HT1080 (cell line): Measurements from ENCODE around the gene IL17RA. TPM values are rescaled to one million over a fixed set of nuclear protein-coding genes. Genes with fewer than 3 reads are reported as not detected.
"Not testable (repeated sequence)": the region's sequence is repeated elsewhere in the genome, so short reads cannot be mapped to it uniquely, and the experiment has no call there.

Experiments used
- DNase-seq: peaks from one replicate; pipeline ENCODE4 v3.0.0-alpha.2; 2015; ENCODE audit warnings: low read depth
- total RNA-seq: library from RNA; depleted of rRNA; stranded (reverse); fragments of >200 nt; shearing (Covaris generic); gene quantifications from 2 replicates; pipeline ENCODE4 v1.2.3, GENCODE V29; 2014

IL17RA gene
- total RNA-seq, 1 experiment from 2014 or later = 4.5 TPM

DNA sequence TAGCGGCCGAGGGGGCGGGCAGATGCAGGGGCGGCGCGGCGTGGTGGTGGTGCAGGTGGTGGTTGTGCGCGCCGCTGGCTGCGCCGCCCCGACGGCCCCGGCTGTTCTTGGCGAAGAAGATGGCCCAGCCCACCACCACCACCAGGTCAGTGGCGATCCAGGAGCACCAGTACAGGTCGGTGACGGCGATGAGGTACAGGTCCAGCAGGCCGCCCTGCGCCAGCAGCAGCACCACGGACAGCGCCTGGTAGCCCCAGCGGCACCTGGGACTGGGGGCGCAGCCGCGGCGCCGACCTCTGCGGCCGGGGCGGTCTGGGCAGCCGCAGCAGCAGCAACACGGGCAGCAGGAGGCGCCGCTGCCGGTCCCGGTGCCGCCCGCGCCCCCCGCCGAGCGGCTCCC is 35.5 kb downstream of the IL17RA start:
- no peak for DNase-seq

DNA sequence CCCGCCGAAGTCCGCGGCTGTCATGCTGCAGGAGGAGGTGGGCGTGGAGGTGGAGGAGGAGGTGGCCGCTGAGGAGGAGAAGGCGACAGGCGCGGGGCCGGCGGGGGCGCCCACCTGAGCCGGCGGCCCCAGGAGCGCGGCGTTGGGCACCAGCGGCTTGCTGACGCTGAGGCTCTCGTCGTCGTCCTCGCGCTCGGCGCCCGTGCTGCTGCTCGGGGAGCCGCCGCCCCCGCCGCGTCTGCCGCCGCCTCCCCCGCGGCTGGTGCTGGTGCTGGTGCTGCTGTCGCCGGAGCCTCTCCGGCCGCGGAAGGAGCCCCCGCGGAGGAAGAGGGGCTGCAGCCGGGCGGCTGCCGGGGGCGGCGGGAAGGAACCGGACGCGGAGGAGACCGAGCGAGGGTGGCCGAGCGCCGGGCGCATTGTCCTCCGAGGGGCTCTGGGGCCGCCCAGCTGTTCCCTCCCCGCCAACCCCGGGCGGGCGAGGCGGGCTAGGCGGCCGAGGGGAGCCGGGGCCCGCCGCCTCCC is 36.0 kb downstream of the IL17RA start:
- no peak for DNase-seq

DNA sequence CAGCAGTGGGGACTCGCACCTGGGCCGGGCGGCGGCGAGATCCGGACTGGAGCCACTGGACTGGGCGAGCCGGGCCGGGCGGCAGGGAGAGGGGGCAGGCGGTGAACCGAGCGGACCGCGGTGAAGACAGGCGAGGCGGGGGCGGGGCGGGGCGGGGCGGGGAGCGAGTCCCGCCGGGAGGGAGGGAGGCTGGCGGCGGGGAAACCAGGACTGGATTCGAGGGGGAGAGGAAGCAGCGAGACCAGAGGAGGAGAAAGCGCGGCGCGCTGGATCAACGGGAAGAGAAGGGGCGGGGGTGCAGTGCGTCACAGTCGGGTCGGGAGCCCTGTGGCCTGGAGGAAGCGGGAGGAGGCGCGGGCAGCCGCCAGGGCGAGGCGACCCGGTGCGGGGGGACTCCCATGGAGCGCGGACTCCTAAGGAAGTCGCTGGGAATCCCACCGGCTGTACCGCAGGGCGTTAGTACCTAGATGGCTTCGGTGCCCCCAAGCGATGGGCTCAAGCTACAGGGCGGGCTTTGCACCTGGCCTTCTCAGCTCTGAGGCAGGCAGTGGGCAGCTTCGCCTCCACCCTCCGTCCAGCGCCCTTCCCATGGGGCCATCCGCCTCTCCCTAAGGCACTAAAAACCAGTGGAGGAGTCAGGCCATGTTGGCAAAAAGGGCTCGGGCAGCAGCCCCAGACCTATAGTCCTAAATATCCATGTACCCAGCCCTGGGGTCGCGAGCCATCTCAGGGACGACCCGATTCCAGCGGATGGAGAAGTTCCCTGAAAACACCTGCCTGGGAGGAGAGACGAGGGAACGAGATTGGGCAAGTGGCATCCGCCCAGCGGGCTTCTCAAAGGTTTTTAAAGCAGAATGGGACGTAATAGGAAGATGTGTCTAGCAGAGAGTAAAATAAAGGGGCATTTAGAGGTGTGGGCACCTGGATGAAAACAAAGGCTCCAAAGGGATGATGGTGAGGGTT is 36.7 kb downstream of the IL17RA start, which contains the start of gene TMEM121B:
TMEM121B (minus strand) TSS at position 128 of the 963 bp plus-strand sequence. CDS start 233 bp downstream, outside the sequence.
- DNase-seq = peak; percentile 17

DNA sequence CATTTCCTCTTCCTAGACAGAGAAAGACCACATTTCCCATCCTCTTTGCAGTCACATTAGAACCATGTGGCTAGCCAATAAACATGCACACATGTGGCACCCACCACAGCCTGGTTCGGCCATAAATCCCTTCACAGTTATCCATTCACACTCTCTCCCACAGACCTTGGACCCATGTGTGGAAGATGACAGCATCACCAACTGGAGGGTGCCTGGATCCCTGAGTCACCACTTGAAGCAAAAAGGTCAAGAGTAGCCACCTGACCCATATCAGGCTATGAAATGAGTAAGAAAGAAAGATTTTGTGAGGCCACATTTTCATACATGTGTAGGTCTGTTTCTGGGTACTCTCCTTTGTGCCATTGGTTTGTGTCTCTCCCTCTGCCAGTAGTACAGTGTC is 45.4 kb downstream of the IL17RA start:
- peak; percentile 20 for DNase-seq

DNA sequence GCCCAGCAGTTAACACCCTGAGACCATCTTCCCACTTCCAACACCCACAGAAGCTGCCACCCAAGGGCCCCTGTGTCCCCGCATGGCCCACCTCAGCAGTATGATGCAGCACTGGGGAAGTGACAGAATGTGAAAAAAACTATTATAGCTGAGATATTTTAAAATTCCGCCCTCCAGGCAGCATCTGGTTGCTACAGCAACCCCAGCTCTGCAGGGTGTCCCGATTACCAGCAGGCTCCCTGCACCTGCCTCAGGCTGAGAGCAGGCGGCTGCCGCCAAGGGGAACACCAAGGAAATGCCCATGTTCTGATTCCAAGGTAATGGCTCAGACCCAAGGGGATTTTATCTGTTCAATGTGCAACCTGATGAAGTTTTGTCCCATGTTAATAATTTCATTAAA is 46.9 kb downstream of the IL17RA start:
- no peak for DNase-seq

DNA sequence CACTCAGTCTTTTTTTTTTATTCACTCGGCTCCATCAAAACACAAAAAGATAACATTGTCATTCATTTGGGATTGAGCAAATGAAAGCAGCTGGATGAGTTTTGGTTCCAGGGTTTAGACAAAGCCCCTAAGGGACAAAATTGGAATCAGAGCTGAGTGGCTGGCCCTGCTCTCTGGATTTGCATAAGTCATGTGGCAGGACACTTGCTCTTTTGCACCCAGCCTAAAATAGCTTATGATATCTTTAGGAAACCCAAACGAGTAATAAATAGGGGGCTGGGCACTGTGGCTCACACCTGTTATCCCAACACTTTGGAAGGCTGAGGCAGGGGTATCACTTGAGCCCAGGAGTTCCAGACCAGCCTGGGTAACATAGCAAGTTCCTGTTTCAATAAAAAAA is 47.3 kb downstream of the IL17RA start:
- no peak for DNase-seq

DNA sequence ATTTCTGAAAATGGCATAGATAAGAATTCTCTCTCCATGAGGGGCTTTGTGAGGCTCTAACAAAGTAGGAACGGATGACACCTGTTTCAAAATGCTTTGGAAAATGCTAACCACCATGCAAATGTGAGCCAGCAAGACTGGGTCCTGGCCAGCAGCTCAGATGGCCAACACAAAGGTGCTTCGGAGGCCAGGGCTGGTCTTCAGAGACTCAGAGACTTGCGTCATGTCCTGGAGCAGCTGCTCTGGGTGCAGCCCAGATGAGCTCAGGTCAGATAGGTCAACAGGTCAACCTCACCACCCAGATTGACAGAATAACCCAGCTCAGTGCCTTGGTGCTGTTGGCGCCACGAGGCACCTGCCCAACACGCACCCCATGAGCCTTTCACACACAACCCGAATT is 48.3 kb downstream of the IL17RA start:
- no peak for DNase-seq

DNA sequence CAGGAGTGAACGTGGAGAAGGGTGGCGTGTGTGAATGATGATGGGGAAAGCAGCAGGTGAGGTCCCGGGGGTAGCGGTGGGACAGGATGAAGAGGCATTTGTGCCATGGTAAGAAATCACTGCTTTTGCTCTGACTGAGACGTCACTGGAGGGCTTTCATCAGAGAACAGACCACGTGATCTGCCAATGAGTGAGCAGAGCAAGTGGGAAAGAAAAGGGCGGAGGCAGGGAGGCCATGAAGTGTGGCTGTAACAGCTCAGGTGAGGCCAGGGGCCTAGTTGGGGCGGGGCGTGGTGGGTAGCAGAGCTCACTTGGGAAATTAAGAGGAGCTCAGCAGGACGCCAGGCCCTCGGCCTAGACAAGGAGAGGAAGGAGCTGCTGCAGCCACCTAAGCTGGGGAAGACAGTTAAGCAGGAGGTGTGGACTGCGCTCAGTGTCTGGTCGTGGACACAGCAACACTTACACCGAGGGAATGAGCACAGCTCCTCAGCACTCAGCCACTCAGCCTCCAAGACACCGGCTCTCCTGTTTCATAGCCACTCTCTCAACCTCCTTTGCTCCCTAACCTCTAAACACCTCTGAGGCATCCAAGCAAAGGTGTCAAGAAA is 50.5 kb downstream of the IL17RA start:
- DNase-seq = no peak

DNA sequence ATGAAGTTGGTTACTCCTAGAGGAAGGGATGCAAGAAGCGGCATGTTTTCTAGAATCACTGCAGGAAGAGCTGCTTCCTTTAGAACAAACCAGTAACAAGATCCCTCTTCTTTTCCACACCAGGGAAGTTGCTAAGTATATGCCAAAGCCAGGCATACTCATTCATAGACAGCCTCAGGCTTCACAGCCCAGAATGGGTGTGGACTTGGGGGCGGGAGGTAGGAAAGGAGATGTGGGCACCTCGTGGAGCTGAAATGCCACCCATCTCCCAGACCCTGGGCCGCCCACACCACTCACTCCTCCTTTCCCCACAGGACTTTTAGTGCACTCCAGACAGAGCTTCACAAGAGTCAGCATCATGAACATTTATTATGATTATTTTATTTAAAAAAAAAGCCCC is 52.4 kb downstream of the IL17RA start:
- DNase-seq = no peak

DNA sequence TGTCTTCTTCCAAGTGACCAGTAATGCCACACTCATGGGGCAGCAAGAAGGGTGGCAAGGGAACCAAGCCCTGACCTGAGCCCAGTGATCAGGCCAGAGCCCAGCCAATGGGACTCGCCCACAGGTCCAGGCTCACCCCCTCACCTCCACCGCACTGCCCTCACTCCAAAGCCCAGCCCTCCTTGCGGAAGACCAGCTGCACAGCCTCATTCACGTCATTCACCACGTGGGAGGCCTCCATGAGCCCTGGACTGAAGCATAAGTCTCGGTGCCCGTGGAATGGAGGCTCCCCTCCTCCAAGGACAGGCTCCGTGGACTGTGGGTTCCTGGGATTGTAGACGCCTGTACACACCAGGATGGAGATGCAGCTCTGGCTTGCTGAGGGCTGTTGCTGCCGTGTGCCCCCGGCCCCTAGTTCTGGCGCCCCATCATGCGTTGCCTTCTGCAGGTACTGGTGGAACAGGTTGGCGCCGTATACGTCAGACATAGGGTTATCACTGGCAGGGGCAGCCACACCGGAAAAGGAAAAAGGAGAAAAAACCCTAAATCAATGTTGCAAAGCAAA is 53.1 kb downstream of the IL17RA start:
- no peak for DNase-seq

DNA sequence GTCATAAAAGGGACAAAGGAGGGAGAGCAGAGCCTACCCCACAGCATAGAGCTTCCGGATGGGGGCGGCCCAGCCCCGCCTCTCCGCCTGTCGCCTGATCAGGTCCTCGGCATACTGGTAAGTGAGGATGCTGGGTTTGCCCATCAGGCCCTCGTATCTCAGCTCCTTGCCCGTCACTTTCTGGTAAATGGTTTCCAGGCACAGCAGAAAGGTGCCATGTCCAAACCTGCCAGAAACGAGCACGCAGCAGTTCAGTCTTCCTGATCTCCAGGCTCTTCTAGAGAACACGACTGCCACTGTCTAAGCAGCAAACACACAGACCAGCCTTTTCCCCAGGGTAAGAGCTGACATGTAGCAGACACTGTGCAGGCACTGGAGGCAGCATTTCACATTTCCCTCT is 53.7 kb downstream of the IL17RA start:
- DNase-seq = no peak

DNA sequence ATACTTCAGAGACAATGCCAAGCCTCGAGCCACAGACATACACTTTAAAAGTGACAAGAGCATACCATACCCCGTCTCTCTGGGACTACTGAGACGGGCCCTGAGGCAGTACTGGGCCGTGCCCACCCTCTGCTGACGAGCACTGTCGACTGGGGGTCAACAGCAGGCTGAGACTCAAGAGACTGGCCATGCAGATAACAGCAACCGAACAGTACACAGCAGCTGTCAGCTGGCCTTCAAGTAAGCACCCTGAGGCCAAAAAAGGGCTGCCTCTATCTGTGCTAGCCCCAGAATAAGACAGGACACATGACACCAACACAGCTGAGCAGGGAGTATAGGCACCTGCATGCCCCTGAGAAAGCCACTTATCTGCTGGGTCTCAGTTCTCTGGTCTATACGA is 55.2 kb downstream of the IL17RA start:
- DNase-seq = no peak

DNA sequence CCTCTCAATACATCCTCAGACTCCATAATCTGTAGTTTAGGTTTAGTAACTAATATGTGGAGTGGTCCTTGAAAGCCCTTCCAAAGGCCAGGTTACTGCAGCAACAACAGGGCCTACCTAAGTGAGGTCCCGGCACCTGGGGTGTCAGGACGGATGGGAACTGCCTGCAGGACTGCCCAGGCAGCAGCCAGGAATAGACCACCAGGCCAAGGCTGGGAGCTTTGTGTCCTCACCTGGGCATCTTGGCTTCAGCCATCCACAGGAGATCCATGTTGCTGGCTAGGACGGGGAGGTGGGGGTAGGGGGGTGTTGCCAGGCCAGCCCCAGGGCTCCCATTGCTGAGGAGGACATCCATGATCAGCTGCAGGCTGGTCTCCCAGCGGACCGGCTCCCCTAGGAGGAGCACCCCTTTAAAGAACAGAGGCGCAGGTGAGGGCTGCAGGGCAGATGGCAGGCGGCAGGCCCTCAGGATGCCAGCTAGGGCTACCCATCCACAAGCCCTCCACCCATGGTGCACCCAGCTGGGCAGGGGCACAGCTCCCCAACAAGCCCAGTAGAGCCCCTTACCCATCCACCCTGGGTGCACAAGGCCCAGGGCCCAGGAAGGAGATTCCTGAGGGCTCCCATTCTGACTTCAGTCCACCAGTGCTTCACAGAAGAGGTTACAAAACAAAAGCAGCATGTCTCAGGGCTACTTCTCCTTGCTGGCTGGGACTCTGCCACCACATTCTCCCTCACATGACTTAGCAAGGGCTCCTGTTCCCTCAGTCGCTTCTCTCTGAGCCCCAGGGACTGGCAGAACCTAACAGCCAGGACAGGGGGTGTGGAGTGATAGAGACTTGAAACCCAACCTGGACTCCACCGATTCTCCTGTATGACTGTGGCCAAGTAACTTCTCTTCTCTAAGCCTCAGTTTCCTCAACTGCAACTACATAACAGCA is 56.3 kb downstream of the IL17RA start:
- no peak for DNase-seq

DNA sequence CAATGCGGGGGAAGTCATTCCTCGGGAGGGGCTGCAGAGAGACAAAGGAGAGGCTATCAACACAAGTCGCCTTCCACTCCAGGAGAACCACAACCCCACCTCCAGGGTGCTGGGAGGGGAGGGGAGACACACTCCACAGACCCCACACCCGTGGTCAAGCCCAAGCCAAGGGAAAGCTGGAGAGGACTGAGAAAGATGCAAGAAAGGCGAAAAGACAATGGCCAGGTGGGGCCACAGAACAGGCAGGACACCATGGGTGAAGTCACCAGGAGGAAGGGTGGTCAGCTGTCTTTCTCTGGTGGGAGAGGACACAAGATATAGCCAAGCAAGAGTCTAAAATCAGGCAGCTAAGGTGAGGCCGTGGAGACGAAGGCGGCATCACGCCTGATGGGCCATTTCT is 58.3 kb downstream of the IL17RA start:
- DNase-seq = no peak

DNA sequence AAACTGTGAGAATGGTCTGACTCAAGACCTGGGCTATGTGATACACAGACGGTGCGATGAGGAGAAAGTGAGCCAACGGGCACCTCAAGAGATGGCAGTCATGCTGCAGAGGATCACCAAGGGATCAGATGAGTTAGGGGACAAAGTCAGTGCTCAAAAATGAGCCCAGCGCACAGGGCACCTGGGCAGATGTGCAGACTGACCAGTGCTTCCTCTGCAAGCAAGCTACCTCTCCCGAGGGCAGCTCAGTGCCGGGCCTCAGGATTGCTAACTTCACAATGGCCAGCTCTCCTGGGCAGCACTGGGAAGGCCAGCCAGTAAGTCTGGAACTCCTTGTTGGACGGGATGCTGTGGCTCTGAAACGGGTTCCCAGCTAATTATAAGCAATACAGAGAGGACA is 59.0 kb downstream of the IL17RA start:
- no peak for DNase-seq

DNA sequence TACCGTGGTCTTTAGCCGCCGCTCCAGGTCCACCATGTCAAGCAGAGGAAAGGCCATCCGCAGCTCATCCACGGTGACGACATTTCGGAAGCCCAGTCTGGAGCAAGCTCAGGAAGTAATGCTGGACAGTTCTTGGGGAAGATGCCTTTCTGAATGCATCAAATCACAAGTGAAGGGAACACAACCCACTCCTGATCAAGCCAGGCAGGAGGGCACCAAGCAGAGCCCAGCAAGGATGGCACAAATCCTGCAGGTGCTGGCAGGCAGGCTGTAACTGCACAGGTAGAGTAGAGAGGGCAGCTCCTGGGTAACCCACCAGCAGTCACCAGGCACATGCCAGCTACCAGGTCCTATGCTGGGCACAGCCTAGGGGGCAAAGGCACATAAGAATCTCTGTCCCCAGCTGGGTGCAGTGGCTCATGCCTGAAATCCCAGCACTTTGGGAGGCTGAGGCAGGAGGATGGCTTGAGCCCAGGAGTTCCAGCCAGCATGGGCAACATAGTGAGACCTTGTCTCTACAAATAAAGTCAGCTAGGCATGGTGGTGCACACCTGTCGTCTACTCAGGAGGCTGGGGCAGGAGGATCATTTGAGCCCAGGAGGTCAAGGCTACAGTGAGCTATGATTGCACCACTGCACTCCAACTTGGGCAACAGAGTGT is 60.4 kb downstream of the IL17RA start:
- DNase-seq = no peak

DNA sequence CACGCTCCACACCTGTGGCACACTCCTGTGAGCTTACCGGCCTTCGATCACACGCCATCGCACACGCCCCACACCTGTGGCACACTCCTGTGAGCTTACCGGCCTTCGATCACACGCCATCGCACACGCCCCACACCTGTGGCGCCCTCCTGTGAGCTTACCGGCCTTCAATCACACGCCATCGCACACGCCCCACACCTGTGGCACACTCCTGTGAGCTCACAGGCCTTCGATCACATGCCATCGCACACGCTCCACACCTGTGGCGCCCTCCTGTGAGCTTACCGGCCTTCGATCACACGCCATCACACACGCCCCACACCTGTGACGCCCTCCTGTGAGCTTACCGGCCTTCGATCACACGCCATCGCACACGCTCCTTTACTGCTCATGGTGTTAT is 62.7 kb downstream of the IL17RA start:
- DNase-seq = not testable (repeated sequence)

DNA sequence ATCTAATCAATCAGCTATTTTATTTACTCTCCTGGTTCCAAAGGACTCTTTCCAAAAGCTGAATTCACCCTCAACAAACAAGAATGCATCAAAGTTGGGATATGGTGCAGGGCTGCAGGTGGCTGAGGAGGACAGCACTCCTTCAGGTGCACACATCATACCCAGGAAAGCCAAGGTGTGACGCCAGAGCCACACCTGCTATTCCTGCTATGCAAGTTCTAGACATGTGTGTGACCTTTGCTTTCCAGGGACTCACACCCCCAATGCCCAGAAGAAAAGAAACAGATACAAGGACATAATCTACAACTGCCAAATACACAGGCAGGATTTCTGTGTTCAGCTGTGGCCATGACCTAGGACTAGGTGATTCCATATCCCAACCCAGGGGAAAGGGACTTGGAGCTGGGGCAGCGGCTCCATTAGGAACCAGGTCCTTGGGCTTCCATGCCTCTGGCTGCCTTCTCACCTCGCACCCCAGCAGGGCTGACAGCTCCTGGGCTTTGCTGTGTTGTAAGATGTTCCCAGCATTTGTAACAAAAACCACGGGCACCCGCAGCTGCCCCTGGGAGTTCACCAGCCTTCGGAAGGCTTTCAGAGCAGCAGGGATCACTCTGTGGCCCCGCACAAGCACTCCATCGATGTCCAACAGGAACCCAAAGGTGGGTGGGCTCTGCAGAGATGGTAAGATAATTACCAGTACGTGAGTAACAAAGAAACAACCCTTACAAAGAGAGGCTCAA is 64.4 kb downstream of the IL17RA start:
- no peak for DNase-seq

DNA sequence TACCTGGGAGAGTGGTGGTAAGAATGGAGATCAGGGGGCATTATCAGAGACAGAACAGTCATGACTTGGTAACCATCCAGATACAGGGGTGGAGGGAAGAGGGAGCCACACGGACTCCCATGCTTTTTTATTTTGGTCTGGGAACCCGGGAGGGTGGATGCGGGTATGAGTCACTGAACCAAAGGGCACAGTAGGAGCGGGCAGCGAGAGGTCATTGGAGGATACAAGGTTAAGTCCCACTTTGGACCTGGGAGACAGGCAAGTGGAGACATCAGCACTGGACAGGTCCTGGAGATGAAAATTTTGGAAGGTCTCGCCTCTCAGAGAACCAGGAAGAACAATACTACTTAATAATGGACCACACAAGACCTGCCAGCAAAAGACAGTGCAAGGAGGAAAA is 67.5 kb downstream of the IL17RA start:
- DNase-seq = no peak

DNA sequence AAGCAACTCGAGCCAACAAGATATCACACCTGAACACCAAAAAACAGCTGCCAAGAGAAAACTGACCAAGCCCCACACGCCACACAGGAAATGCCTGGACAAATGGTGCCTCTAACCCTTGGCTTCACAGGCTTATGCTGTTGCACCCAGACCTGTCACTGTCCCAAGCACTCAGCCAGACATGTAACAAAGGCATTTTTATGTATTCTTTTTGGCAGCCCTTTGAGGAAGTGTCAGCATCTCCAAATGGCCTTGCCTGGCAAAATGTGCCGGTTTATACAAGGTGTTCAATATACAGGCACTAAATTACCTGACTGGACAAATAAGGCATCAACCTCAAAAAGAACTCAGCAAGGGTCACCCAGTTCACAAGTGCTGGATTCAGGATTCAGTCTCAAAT is 68.2 kb downstream of the IL17RA start:
- DNase-seq = no peak
